Endothelial cell of umbilical vein (primary cell): ENCODE measurements around the gene FAM20A. TPM values are rescaled to one million over a fixed set of nuclear protein-coding genes. Genes with fewer than 3 reads are reported as not detected.

ENCODE experiments used
- BruUV-seq: library from RNA; stranded (reverse); fragments of 400-500 nt; replicated peaks from 2 replicates; lab custom pipeline; 2021; lab: Mats Ljungman, UMichigan
- CTCF ChIA-PET: fragments of 300-600, 350-600 bp; sonication (Branson Sonifier 250); formaldehyde crosslinking; loops from one replicate; lab custom pipeline; 2021; ENCODE audit warnings: antibody characterized with exemption, inconsistent platforms; lab: Charles Lee
- POLR2A ChIA-PET: fragments of 300-600, 350-600 bp; sonication (Branson Sonifier 250); formaldehyde crosslinking; loops from one replicate; lab custom pipeline; 2021; ENCODE audit warnings: antibody characterized with exemption, inconsistent platforms; lab: Charles Lee
- DNase-seq: peaks from one replicate; pipeline ENCODE4 v3.0.0-alpha.2; 2011; ENCODE audit warnings: low read depth, low spot score
- FAIRE-seq: peaks from 2 replicates; lab custom pipeline; 2011; peaks lifted over from hg19 to GRCh38; lab: Jason Lieb, UNC
- H2AFZ ChIP-seq: 2 replicates; pipeline ENCODE4 v1.6.0; 2012; ENCODE audit warnings: low read depth, low read length, control low read depth, inconsistent platforms
- H3K27ac ChIP-seq: 2 replicates; pipeline ENCODE4 v1.5.1; 2011; ENCODE audit warnings: low read depth, mild to moderate bottlenecking, control low read depth, low read length, moderate library complexity; ENCODE audit not compliant: insufficient read depth
- H3K27me3 ChIP-seq, 2 experiments: 2 replicates each; pipeline versions ENCODE4 v1.6.0 to v1.6.1; 2011; ENCODE audit warnings: low read length in 2 of 2, mixed read lengths in 1 of 2; ENCODE audit not compliant: control insufficient read depth in 2 of 2, insufficient read depth in 2 of 2
- H3K36me3 ChIP-seq, 2 experiments: 2 replicates in 1 of 2; 3 replicates in 1 of 2; pipeline ENCODE4 v1.5.1; 2011; ENCODE audit warnings: low read length in 2 of 2, mild to moderate bottlenecking in 1 of 2, moderate library complexity in 1 of 2; ENCODE audit not compliant: control insufficient read depth in 2 of 2, insufficient read depth in 2 of 2; ENCODE audit errors: extremely low read depth in 1 of 2
- H3K4me1 ChIP-seq: 3 replicates; pipeline ENCODE4 v1.5.1; 2011; ENCODE audit warnings: mild to moderate bottlenecking, low read length; ENCODE audit not compliant: control insufficient read depth, insufficient read depth; ENCODE audit errors: extremely low read depth
- H3K4me2 ChIP-seq: 2 replicates; pipeline ENCODE4 v1.6.1; 2011; ENCODE audit warnings: low read length, control low read depth, mixed read lengths; ENCODE audit not compliant: insufficient read depth
- H3K4me3 ChIP-seq, 3 experiments: fragments of 200-600 bp in 1 of 3; sonication (generic), shearing (Covaris generic) in 1 of 3; replicated peaks in 1 of 3; 2 replicates each; pipeline ENCODE4 v1.5.1; 2011 to 2016; ENCODE audit warnings: control low read depth in 3 of 3, low read length in 3 of 3, mild to moderate bottlenecking in 2 of 3, inconsistent platforms in 1 of 3, low read depth in 1 of 3, moderate library complexity in 1 of 3; ENCODE audit not compliant: insufficient read depth in 1 of 3
- H3K79me2 ChIP-seq: 2 replicates; pipeline ENCODE4 v1.6.0; 2012; ENCODE audit warnings: low read length, inconsistent platforms; ENCODE audit not compliant: control insufficient read depth, insufficient read depth
- H3K9ac ChIP-seq: replicated peaks from 2 replicates; pipeline ENCODE3; 2011; ENCODE audit warnings: low read length, control low read depth; ENCODE audit not compliant: insufficient read depth; ENCODE audit errors: extremely low read depth
- H3K9me1 ChIP-seq: replicated peaks from 3 replicates; pipeline ENCODE4 v1.6.0; 2011; ENCODE audit warnings: mild to moderate bottlenecking, low read length; ENCODE audit not compliant: control insufficient read depth, insufficient read depth; ENCODE audit errors: extremely low read depth
- H3K9me3 ChIP-seq: replicated peaks from 2 replicates; pipeline ENCODE4 v1.5.1; 2012; ENCODE audit warnings: low read length, inconsistent platforms; ENCODE audit not compliant: control insufficient read depth, insufficient read depth
- H4K20me1 ChIP-seq: replicated peaks from 2 replicates; pipeline ENCODE3; 2011; ENCODE audit warnings: mild to moderate bottlenecking, low read length; ENCODE audit not compliant: control insufficient read depth, insufficient read depth; ENCODE audit errors: extremely low read depth
- CTCF ChIP-seq, 2 donors: IDR thresholded peaks; 1 replicate in 1 of 2; 2 replicates in 1 of 2; pipeline ENCODE4 v1.5.1; 2011; ENCODE audit warnings: low read length in 2 of 2, mild to moderate bottlenecking in 2 of 2, moderate library complexity in 2 of 2, control low read depth in 1 of 2, inconsistent platforms in 1 of 2, low read depth in 1 of 2; ENCODE audit not compliant: insufficient read depth in 1 of 2; ENCODE audit errors: extremely low read depth in 1 of 2
- EZH2 ChIP-seq: IDR thresholded peaks from 2 replicates; pipeline ENCODE4 v1.6.1; 2012; ENCODE audit warnings: borderline replicate concordance, low read depth, mild to moderate bottlenecking, moderate library complexity, low read length, inconsistent platforms; ENCODE audit not compliant: severe bottlenecking
- FOS ChIP-seq: IDR thresholded peaks from 2 replicates; pipeline ENCODE4 v1.6.1; 2011; ENCODE audit warnings: mild to moderate bottlenecking, low read length, moderate library complexity, borderline replicate concordance; ENCODE audit not compliant: insufficient read depth
- GATA2 ChIP-seq: IDR thresholded peaks from 2 replicates; pipeline ENCODE4 v1.7.0; 2011; ENCODE audit warnings: low read depth, mild to moderate bottlenecking, moderate library complexity, mixed read lengths, low read length; ENCODE audit not compliant: insufficient read length, insufficient read depth
- JUN ChIP-seq: IDR thresholded peaks from 2 replicates; pipeline ENCODE4 v1.6.1; 2011; ENCODE audit warnings: borderline replicate concordance, low read depth; ENCODE audit not compliant: insufficient read length, insufficient read depth
- MAX ChIP-seq: IDR thresholded peaks from 2 replicates; pipeline ENCODE4 v1.6.1; 2011; ENCODE audit not compliant: insufficient read depth, insufficient read length
- MYC ChIP-seq: IDR thresholded peaks from one replicate; pipeline ENCODE4 v1.6.1; 2011; ENCODE audit warnings: mild to moderate bottlenecking, low read depth, low read length
- POLR2A ChIP-seq: IDR thresholded peaks from 2 replicates; pipeline ENCODE4 v1.6.1; 2012; ENCODE audit warnings: low read depth, mild to moderate bottlenecking, control low read depth, low read length
- POLR2AphosphoS5 ChIP-seq: IDR thresholded peaks from 2 replicates; pipeline ENCODE4 v1.6.1; 2012; ENCODE audit warnings: low read depth, mild to moderate bottlenecking, control low read depth, low read length, moderate library complexity; ENCODE audit not compliant: insufficient read depth
- dilution Hi-C: fragments of 300-500 bp; cut with MboI; formaldehyde crosslinking; loops from one replicate; pipeline ENCODE4 v1.15.0; 2019; ENCODE audit warnings: low sequenced_read_pairs; ENCODE audit not compliant: extremely low pct_ligation_motif_present
- intact Hi-C: fragments of 100-400 bp; cut with micrococcal nuclease; formaldehyde crosslinking; loops from one replicate; pipeline ENCODE4 v1.10.0; 2022
- polyA plus RNA-seq, 4 experiments: library from polyadenylated mRNA; depleted of rRNA in 3 of 4; stranded (reverse) in 3 of 4; unstranded in 1 of 4; fragments of >200 nt; gene quantifications; 2 replicates each; pipeline versions ENCODE4 v1.2.1 to v1.2.3, GENCODE V29; 2011 to 2012; ENCODE audit warnings: missing spikeins in 1 of 4
- total RNA-seq: library from RNA; stranded (reverse); gene quantifications from 2 replicates; pipeline ENCODE4 v1.2.3, GENCODE V29; 2021

FAM20A gene
- total and polyA plus RNA-seq, 2 donors (not counting 3 experiments of a cell fraction or from before 2014, with no cell fraction given): not detected

GRCh38 chr17:68592009-68592408 lies 9.2 kb downstream of the FAM20A start:
- DNase-seq (no peak), FAIRE-seq (no peak)
- H3K79me2 ChIP-seq: no peaks in the 10 kb centered on the region
- H4K20me1 ChIP-seq: no peaks in the 10 kb centered on the region
- no peak overlapping the region for H3K9ac ChIP-seq
- no peaks in the 10 kb centered on the region for H3K4me1 ChIP-seq
- no peaks in the 10 kb centered on the region for H3K36me3 ChIP-seq
- no peak overlapping the region for H2AFZ ChIP-seq
- BruUV-seq: no TSS peak
- H3K9me3 ChIP-seq: no peaks in the 10 kb centered on the region
- peaks cover 0 to 3% of the 10 kb centered on the region in 2 experiments for H3K27me3 ChIP-seq
- no peak overlapping the region for H3K4me3 ChIP-seq
- no peaks in the 10 kb centered on the region for H3K9me1 ChIP-seq
- POLR2A ChIA-PET: no interaction called here
- intact Hi-C loops: no loop called here
- TF ChIP-seq JUN (no peak), CTCF (IDR thresholded peaks at IDR 0.05; ENCODE audit: extremely low read depth in 1 of 2, insufficient read depth in 1 of 2, low read depth in 1 of 2, low read length in 2 of 2) (no peak), EZH2 (no peak), MYC (no peak), POLR2AphosphoS5 (no peak), POLR2A (no peak), MAX (no peak), GATA2 (no peak), FOS (no peak)
- no peak overlapping the region for H3K27ac ChIP-seq
- dilution Hi-C loops: no loop called here
- no peak overlapping the region for H3K4me2 ChIP-seq
- CTCF ChIA-PET: interaction anchor here (1.2 to 1.9 kb wide), 2 partner anchors 22 to 58 kb away, joined by 3 to 9 read pairs; no protein-coding TSS in a partner anchor
